GM19025 (cell line): ENCODE results near the gene MISP.
"Not testable (repeated sequence)": the region's sequence is repeated elsewhere in the genome, so short reads cannot be mapped to it uniquely, and the experiment has no call there.

ENCODE experiments used
- ATAC-seq: cut with Tn5 transposase; IDR thresholded peaks from one replicate; pipeline ENCODE4 v1.9.1; 2021; ENCODE audit warnings: mild to moderate bottlenecking, low read depth, moderate library complexity; ENCODE audit not compliant: unreplicated experiment

Gene MISP

GRCh38 chr19:723247-723646, 27.7 kb upstream of the MISP start:
- ATAC-seq = no peak

- no peak for ATAC-seq
Measured at GRCh38 chr19:723714-724113, 27.2 kb upstream of the MISP start.

GRCh38 chr19:725461-726089, 25.3 kb upstream of the MISP start:
- no peak for ATAC-seq

- ATAC-seq = no peak
Measured at GRCh38 chr19:726993-727956, 23.6 kb upstream of the MISP start.

- no peak for ATAC-seq
Measured at GRCh38 chr19:728011-728410, 22.9 kb upstream of the MISP start.

GRCh38 chr19:729564-729963, 21.3 kb upstream of the MISP start:
- not testable (repeated sequence) for ATAC-seq

- ATAC-seq = no peak
Measured at GRCh38 chr19:729965-730668, 20.8 kb upstream of the MISP start.

- ATAC-seq = no peak
Measured at GRCh38 chr19:731000-731399, 19.9 kb upstream of the MISP start.

- ATAC-seq = no peak
Measured at GRCh38 chr19:732148-733069, 18.5 kb upstream of the MISP start.

GRCh38 chr19:734716-735115, 16.2 kb upstream of the MISP start:
- no peak for ATAC-seq

GRCh38 chr19:736125-736524, 14.8 kb upstream of the MISP start:
- ATAC-seq = no peak

- ATAC-seq = no peak
Measured at GRCh38 chr19:737591-738093, 13.3 kb upstream of the MISP start.

GRCh38 chr19:738509-739128, 12.3 kb upstream of the MISP start:
- ATAC-seq = no peak

GRCh38 chr19:739998-740715, 10.8 kb upstream of the MISP start:
- no peak for ATAC-seq

- ATAC-seq = not testable (repeated sequence)
Measured at GRCh38 chr19:740816-741505, 10.0 kb upstream of the MISP start.

GRCh38 chr19:741506-742131, 9.3 kb upstream of the MISP start:
- no peak for ATAC-seq

GRCh38 chr19:742540-743075, 8.3 kb upstream of the MISP start:
- no peak for ATAC-seq
